HEK293 (cell line): ENCODE data around the gene ARAP1.

Experiments used
- CTCF ChIA-PET: fragments of 350-600 bp; formaldehyde crosslinking; extraction: SDS; loops from one replicate; lab custom pipeline; 2021; ENCODE audit warnings: antibody characterized with exemption; lab: Yijun Ruan, JAX
- POLR2A ChIA-PET: fragments of 300-600 bp; formaldehyde crosslinking; extraction: SDS; loops from one replicate; lab custom pipeline; 2020; ENCODE audit warnings: antibody characterized with exemption, inconsistent platforms; lab: Yijun Ruan, JAX
- H3K27ac ChIP-seq: fragments of 200-500 bp; sonication (Bioruptor generic); 2 replicates; pipeline ENCODE4 v1.5.1; 2014; ENCODE audit warnings: low read depth, low read length, control low read depth, inconsistent platforms; ENCODE audit errors: extremely low read depth
- H3K36me3 ChIP-seq, 2 experiments: fragments of 200-500 bp in 1 of 2; sonication (Bioruptor generic) in 1 of 2; 1 replicate in 1 of 2; 2 replicates in 1 of 2; pipeline ENCODE4 v1.5.1; 2014 to 2017; ENCODE audit warnings: inconsistent platforms in 2 of 2, low read length in 2 of 2; ENCODE audit not compliant: control insufficient read depth in 2 of 2, insufficient read depth in 1 of 2
- H3K4me1 ChIP-seq: fragments of 200-500 bp; sonication (Bioruptor generic); 2 replicates; pipeline ENCODE4 v1.5.1; 2014; ENCODE audit warnings: mild to moderate bottlenecking, low read length, inconsistent platforms; ENCODE audit not compliant: control insufficient read depth, insufficient read depth
- H3K4me3 ChIP-seq: 2 replicates; pipeline ENCODE4 v1.5.1; 2011; ENCODE audit warnings: low read depth, mild to moderate bottlenecking, control low read depth, low read length, moderate library complexity
- H3K9me3 ChIP-seq: fragments of 200-500 bp; sonication (Bioruptor generic); 2 replicates; pipeline ENCODE4 v1.5.1; 2014; ENCODE audit warnings: low read depth, low read length, inconsistent platforms; ENCODE audit not compliant: control insufficient read depth, insufficient read depth
- CTCF ChIP-seq: fragments of 450-650 bp; formaldehyde crosslinking; IDR thresholded peaks from 2 replicates; pipeline ENCODE4 v1.5.1; 2016; ENCODE audit warnings: missing biosample characterization, missing genetic modification characterization
- EGR2 ChIP-seq: fragments of 450-650 bp; formaldehyde crosslinking; IDR thresholded peaks from 2 replicates; pipeline ENCODE4 v1.5.1; 2016; ENCODE audit warnings: low read depth, missing biosample characterization, missing genetic modification characterization
- FEZF1 ChIP-seq: fragments of 450-650 bp; formaldehyde crosslinking; IDR thresholded peaks from 2 replicates; pipeline ENCODE4 v1.5.1; 2016; ENCODE audit warnings: missing biosample characterization, missing genetic modification characterization
- HOXA7 ChIP-seq: sonication (generic); formaldehyde crosslinking; IDR thresholded peaks from 2 replicates; pipeline ENCODE4 v1.8.1; 2022; ENCODE audit warnings: missing genetic modification reagents, borderline replicate concordance
- TCF7L2 ChIP-seq: IDR thresholded peaks from 2 replicates; pipeline ENCODE4 v1.6.1; 2011; ENCODE audit warnings: low read depth, mild to moderate bottlenecking, inconsistent platforms, low read length, moderate library complexity, borderline replicate concordance
- YY1 ChIP-seq: fragments of 450-650 bp; formaldehyde crosslinking; IDR thresholded peaks from 2 replicates; pipeline ENCODE4 v1.5.1; 2018; ENCODE audit warnings: missing biosample characterization, missing genetic modification characterization
- ZBTB26 ChIP-seq: fragments of 450-650 bp; formaldehyde crosslinking; optimal IDR thresholded peaks from 2 replicates; pipeline ENCODE3; 2016; ENCODE audit warnings: missing biosample characterization, mild to moderate bottlenecking, missing genetic modification characterization
- ZBTB7A ChIP-seq: fragments of 450-650 bp; formaldehyde crosslinking; IDR thresholded peaks from 2 replicates; pipeline ENCODE4 v1.5.1; 2016; ENCODE audit warnings: low read depth, missing biosample characterization, missing genetic modification characterization
- ZEB2 ChIP-seq: fragments of 450-650 bp; formaldehyde crosslinking; IDR thresholded peaks from 2 replicates; pipeline ENCODE4 v1.5.1; 2016; ENCODE audit warnings: missing biosample characterization, missing genetic modification characterization
- ZFP37 ChIP-seq: fragments of 450-650 bp; formaldehyde crosslinking; IDR thresholded peaks from 2 replicates; pipeline ENCODE4 v1.5.1; 2016; ENCODE audit warnings: missing biosample characterization, missing genetic modification characterization
- ZNF157 ChIP-seq: fragments of 450-650 bp; formaldehyde crosslinking; IDR thresholded peaks from 2 replicates; pipeline ENCODE4 v1.5.1; 2016; ENCODE audit warnings: missing biosample characterization, missing genetic modification characterization
- ZNF169 ChIP-seq: fragments of 450-650 bp; formaldehyde crosslinking; IDR thresholded peaks from 2 replicates; pipeline ENCODE4 v1.5.1; 2016; ENCODE audit warnings: missing biosample characterization, missing genetic modification characterization
- ZNF184 ChIP-seq: fragments of 450-650 bp; IDR thresholded peaks from 2 replicates; pipeline ENCODE4 v1.5.1; 2018; ENCODE audit warnings: missing biosample characterization, mild to moderate bottlenecking, missing genetic modification characterization
- ZNF211 ChIP-seq: fragments of 450-650 bp; formaldehyde crosslinking; IDR thresholded peaks from 2 replicates; pipeline ENCODE4 v1.5.1; 2016; ENCODE audit warnings: low read depth, missing biosample characterization, missing genetic modification characterization
- ZNF239 ChIP-seq: fragments of 450-650 bp; formaldehyde crosslinking; IDR thresholded peaks from 2 replicates; pipeline ENCODE4 v1.5.1; 2016; ENCODE audit warnings: missing biosample characterization, missing genetic modification characterization
- ZNF335 ChIP-seq: fragments of 450-650 bp; formaldehyde crosslinking; conservative IDR thresholded peaks from 2 replicates; pipeline ENCODE4 v1.5.1; 2016; ENCODE audit warnings: missing biosample characterization, missing genetic modification characterization
- ZNF350 ChIP-seq: fragments of 450-650 bp; formaldehyde crosslinking; IDR thresholded peaks from 2 replicates; pipeline ENCODE4 v1.5.0; 2017; ENCODE audit warnings: missing biosample characterization, mild to moderate bottlenecking, missing genetic modification characterization
- ZNF433 ChIP-seq: fragments of 450-650 bp; formaldehyde crosslinking; IDR thresholded peaks from 2 replicates; pipeline ENCODE4 v1.5.1; 2016; ENCODE audit warnings: missing biosample characterization, missing genetic modification characterization, low read depth
- ZNF514 ChIP-seq: fragments of 450-650 bp; formaldehyde crosslinking; IDR thresholded peaks from 2 replicates; pipeline ENCODE4 v1.5.1; 2016; ENCODE audit warnings: missing biosample characterization, missing genetic modification characterization
- ZNF518A ChIP-seq: fragments of 450-650 bp; formaldehyde crosslinking; conservative IDR thresholded peaks from 2 replicates; pipeline ENCODE4 v1.5.1; 2016; ENCODE audit warnings: low read depth, missing biosample characterization, missing genetic modification characterization
- ZNF529 ChIP-seq: fragments of 450-650 bp; formaldehyde crosslinking; IDR thresholded peaks from 2 replicates; pipeline ENCODE4 v1.5.1; 2017; ENCODE audit warnings: missing genetic modification characterization, missing biosample characterization; ENCODE audit not compliant: insufficient replicate concordance
- ZNF544 ChIP-seq: fragments of 450-650 bp; formaldehyde crosslinking; IDR thresholded peaks from 2 replicates; pipeline ENCODE4 v1.5.0; 2017; ENCODE audit warnings: missing biosample characterization, missing genetic modification characterization
- ZNF747 ChIP-seq: fragments of 450-650 bp; formaldehyde crosslinking; IDR thresholded peaks from 2 replicates; pipeline ENCODE4 v1.5.1; 2016; ENCODE audit warnings: missing biosample characterization, missing genetic modification characterization
- ZNF792 ChIP-seq: fragments of 450-650 bp; formaldehyde crosslinking; IDR thresholded peaks from 2 replicates; pipeline ENCODE4 v1.5.1; 2016; ENCODE audit warnings: missing biosample characterization, missing genetic modification characterization
- ZSCAN4 ChIP-seq: fragments of 450-650 bp; formaldehyde crosslinking; IDR thresholded peaks from 2 replicates; pipeline ENCODE4 v1.5.1; 2017; ENCODE audit warnings: missing biosample characterization, missing genetic modification characterization

ARAP1 gene

GRCh38 chr11:72682238-72682857 is 69.9 kb downstream of the ARAP1 start:
- ChIA-PET POLR2A (no interaction called here), CTCF (interaction anchor here (0.5 to 5.1 kb wide), 14 partner anchors 9 to 662 kb away, joined by 3 to 50 read pairs (median 4); no protein-coding TSS in a partner anchor)
- Histone ChIP-seq H3K36me3 (peaks cover 0 to 34% of the 10 kb centered on the region in 2 experiments; a peak in 1 of 3 replicates), H3K4me3 (no peak overlapping the region), H3K4me1 (no peaks in the 10 kb centered on the region), H3K9me3 (no peaks in the 10 kb centered on the region)
- TF ChIP-seq ZNF184 (tag by site-specific recombination) (no peak), ZEB2 (tag by site-specific recombination) (no peak), ZNF792 (0 out of 2 replicates have a peak, but pooled peaks have one; percentile 28), ZNF529 (tag by site-specific recombination) (no peak), CTCF (tag by site-specific recombination) (no peak), HOXA7 (CRISPR knock-in tag) (no peak)
- TF ChIP-seq, all 188 proteins: peak for 1
- no peak overlapping the region for H3K27ac ChIP-seq

- no peaks in the 10 kb centered on the region for H3K9me3 ChIP-seq
- no peak overlapping the region for H3K4me3 ChIP-seq
- H3K27ac ChIP-seq = no peak overlapping the region
- no peaks in the 10 kb centered on the region for H3K4me1 ChIP-seq
- CTCF ChIA-PET = interaction anchor here (0.5 to 5.1 kb wide), 9 partner anchors 10 to 467 kb away, joined by 3 to 50 read pairs (median 4); no protein-coding TSS in a partner anchor
- H3K36me3 ChIP-seq = peaks cover 0 to 26% of the 10 kb centered on the region in 2 experiments; a peak in 1 of 3 replicates
- POLR2A ChIA-PET = no interaction called here
- no peak for TF ChIP-seq YY1 (tag by site-specific recombination)
- no peak for TF ChIP-seq ZNF239 (tag by site-specific recombination)
- TF ChIP-seq TCF7L2 = no peak
- TF ChIP-seq FEZF1 (tag by site-specific recombination) = no peak
- no peak for TF ChIP-seq ZNF211 (tag by site-specific recombination)
- TF ChIP-seq ZNF518A (tag by site-specific recombination) = no peak
- no peak for TF ChIP-seq ZBTB7A
- no peak for TF ChIP-seq ZFP37 (tag by site-specific recombination)
- no peak for TF ChIP-seq ZNF169
- TF ChIP-seq ZNF157 (tag by site-specific recombination) = no peak
- TF ChIP-seq ZNF544 (tag by site-specific recombination) = no peak
- peak; percentile 8 for TF ChIP-seq ZBTB26
- TF ChIP-seq EGR2 (tag by site-specific recombination) = peak; percentile 99
- no peak for TF ChIP-seq ZNF514 (tag by site-specific recombination)
- no peak for TF ChIP-seq ZNF335
- no peak for TF ChIP-seq ZSCAN4 (tag by site-specific recombination)
- TF ChIP-seq ZNF747 (tag by site-specific recombination) = no peak
- no peak for TF ChIP-seq ZNF350
- no peak for TF ChIP-seq ZNF433 (tag by site-specific recombination)
These were observed 70.7 kb downstream of the ARAP1 start for GRCh38 chr11:72681226-72682153.
